Measurements from ENCODE around the gene PHF2. TPM values are rescaled to one million over a fixed set of nuclear protein-coding genes. Genes with fewer than 3 reads are reported as not detected.
"Not testable (repeated sequence)": the region's sequence is repeated elsewhere in the genome, so short reads cannot be mapped to it uniquely, and the experiment has no call there.

Gene PHF2
- total RNA-seq, 2 donors from 2014 or later = 22.7 to 23.4 TPM

- no peak overlapping the region for H3K27ac ChIP-seq
- no peaks in the 10 kb centered on the region for H3K9me3 ChIP-seq
- H3K36me3 ChIP-seq = no peaks in the 10 kb centered on the region
- no peaks in the 10 kb centered on the region for H3K4me1 ChIP-seq
- no peak overlapping the region for H3K4me3 ChIP-seq
- TF ChIP-seq, protein P1, sequence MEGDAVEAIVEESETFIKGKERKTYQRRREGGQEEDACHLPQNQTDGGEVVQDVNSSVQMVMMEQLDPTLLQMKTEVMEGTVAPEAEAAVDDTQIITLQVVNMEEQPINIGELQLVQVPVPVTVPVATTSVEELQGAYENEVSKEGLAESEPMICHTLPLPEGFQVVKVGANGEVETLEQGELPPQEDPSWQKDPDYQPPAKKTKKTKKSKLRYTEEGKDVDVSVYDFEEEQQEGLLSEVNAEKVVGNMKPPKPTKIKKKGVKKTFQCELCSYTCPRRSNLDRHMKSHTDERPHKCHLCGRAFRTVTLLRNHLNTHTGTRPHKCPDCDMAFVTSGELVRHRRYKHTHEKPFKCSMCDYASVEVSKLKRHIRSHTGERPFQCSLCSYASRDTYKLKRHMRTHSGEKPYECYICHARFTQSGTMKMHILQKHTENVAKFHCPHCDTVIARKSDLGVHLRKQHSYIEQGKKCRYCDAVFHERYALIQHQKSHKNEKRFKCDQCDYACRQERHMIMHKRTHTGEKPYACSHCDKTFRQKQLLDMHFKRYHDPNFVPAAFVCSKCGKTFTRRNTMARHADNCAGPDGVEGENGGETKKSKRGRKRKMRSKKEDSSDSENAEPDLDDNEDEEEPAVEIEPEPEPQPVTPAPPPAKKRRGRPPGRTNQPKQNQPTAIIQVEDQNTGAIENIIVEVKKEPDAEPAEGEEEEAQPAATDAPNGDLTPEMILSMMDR (IDR thresholded peaks at IDR 0.05) = no peak
- H3K9ac ChIP-seq (ENCODE audit: low read depth in 2 of 2, low read length in 2 of 2) = no peak overlapping the region
- H3K27me3 ChIP-seq = no peaks in the 10 kb centered on the region
- intact Hi-C loops (cut with DNase I) = no loop called here
- no peak for DNase-seq
These were observed 86.7 kb downstream of the PHF2 start for GRCh38 chr9:93662952-93663572.

GRCh38 chr9:93663877-93664548 is 87.6 kb downstream of the PHF2 start:
- Histone ChIP-seq H3K27me3 (no peaks in the 10 kb centered on the region), H3K36me3 (no peaks in the 10 kb centered on the region), H3K4me1 (no peaks in the 10 kb centered on the region), H3K9me3 (no peaks in the 10 kb centered on the region), H3K9ac (ENCODE audit: low read depth in 2 of 2, low read length in 2 of 2) (no peak overlapping the region), H3K27ac (no peak overlapping the region), H3K4me3 (no peak overlapping the region)
- TF ChIP-seq, protein P1 (IDR thresholded peaks at IDR 0.05) = no peak
- intact Hi-C loops (cut with DNase I) = no loop called here
- DNase-seq = no peak

DNA sequence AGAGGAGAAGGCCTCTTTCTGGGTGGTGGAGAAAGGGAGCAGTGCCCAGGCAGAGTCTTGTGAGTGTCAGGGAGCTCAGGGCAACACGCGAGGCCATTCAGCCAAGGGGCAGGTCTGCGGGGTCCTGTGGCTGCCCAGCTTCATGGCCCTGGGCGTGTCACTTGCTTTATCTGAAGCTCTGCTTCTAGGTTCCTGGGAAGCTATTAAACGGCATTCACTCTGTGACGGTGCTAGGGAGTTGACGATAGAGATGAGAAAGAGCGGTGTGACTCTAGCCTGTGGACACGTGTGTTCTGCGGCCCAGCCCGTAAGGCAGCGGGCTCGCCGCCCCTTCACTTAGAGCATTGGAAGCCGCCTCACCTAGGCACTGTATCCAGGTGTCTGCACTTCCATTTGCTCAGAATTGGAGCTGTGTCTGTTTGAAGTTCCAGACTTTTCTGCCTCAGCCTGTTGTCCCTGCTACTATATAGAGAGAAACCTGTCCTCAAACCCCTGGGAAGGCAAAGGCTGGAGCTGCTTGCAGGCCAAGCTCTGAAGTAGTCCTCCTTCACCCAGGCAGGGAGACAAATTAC is 88.3 kb downstream of the PHF2 start:
- H3K4me1 ChIP-seq = no peaks in the 10 kb centered on the region
- intact Hi-C loops (cut with DNase I) = no loop called here
- TF ChIP-seq, protein P1 (IDR thresholded peaks at IDR 0.05) = no peak
- H3K36me3 ChIP-seq = no peaks in the 10 kb centered on the region
- no peak overlapping the region for H3K9ac ChIP-seq (ENCODE audit: low read depth in 2 of 2, low read length in 2 of 2)
- no peaks in the 10 kb centered on the region for H3K27me3 ChIP-seq
- no peak overlapping the region for H3K27ac ChIP-seq
- H3K4me3 ChIP-seq = no peak overlapping the region
- no peaks in the 10 kb centered on the region for H3K9me3 ChIP-seq
- no peak for DNase-seq

DNA sequence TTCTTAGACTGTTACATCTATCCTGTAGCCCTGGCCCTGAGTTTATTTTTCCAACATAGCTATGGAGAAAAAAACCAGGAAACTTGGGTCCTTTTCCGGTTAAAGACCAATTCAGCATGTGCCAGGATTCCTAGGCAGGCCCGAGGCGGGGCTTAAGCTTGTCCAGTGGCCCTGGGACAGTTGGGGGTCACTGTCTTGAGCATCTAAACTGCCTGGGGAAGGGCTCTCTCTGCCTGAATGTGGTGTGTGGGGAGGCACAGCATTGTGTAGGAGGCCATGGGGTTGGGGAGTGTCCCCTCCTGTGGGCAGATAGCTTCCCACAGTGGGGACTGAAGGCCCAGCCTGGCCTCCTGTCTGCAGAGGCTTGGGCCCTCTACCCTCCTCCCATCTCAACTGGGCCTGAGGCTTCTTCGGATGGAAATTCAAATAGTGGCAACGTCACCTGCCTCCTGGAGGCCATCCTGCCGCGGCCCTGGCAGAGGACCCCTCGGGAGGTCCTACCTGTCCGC is 88.8 kb downstream of the PHF2 start:
- no peak for DNase-seq

DNA sequence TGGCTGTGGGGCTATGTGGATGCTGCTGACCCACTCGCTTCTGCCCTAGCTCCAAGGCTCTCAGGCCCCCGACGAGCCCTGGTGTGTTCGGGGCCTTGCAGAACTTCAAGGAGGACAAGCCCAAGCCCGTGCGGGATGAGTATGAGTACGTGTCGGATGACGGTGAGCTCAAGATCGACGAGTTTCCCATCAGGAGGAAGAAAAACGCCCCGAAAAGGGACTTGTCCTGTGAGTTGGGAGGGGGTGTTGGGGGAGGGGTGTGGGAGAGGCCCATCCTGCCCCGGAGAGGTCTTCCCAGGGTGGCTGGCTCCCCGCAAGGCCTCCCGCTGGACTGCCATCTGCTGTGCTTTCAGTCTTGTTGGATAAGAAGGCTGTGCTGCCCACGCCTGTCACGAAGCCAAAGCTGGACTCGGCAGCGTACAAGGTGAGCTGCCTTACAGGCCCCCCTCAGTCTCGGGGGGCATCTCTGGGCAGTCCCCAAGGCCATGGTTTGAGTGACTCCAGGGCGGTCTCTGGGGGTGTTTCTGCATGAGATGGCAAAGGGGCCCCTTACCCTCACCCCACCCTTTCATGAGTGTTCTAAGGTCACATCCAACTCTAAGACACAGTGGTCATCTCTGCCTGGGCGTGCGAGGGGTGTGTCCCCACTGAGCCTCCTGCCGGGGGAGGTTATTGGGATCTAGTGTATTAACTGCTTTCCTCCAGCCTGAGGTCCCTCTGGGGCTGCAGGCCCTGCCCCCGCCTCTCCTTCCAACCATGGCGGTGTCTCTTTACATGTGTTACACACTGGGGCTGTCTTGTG is 89.5 kb downstream of the PHF2 start:
- Histone ChIP-seq H3K36me3 (no peaks in the 10 kb centered on the region), H3K4me1 (no peaks in the 10 kb centered on the region), H3K9ac (ENCODE audit: low read depth in 2 of 2, low read length in 2 of 2) (no peak overlapping the region), H3K27me3 (no peaks in the 10 kb centered on the region), H3K27ac (no peak overlapping the region), H3K9me3 (no peaks in the 10 kb centered on the region), H3K4me3 (no peak overlapping the region)
- TF ChIP-seq, protein P1 (IDR thresholded peaks at IDR 0.05) = no peak
- DNase-seq = no peak
- intact Hi-C loops (cut with DNase I) = no loop called here

More for the DNA sequence above, 88.8 kb downstream of the PHF2 start:
- Histone ChIP-seq H3K36me3 (no peaks in the 10 kb centered on the region), H3K27ac (no peak overlapping the region), H3K9me3 (no peaks in the 10 kb centered on the region), H3K27me3 (no peaks in the 10 kb centered on the region), H3K9ac (ENCODE audit: low read depth in 2 of 2, low read length in 2 of 2) (no peak overlapping the region), H3K4me1 (no peaks in the 10 kb centered on the region), H3K4me3 (no peak overlapping the region)
- TF ChIP-seq, protein P1 (IDR thresholded peaks at IDR 0.05) = no peak
- intact Hi-C loops (cut with DNase I) = no loop called here

DNA sequence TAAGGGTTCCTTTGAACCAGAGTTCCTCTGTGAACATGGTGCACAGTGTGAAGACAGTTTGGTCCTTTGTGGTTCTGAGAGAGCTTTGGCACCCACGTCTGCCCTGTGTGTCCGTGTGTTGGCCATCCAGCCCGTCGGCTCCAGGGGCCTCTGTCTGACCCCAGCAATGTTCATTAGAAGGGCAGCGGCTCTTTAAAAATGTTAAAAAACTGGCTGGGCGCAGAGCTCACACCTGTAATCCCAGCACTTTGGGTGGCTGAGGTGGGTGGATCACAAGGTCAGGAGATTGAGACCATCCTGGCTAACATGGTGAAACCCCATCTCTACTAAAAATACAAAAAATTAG is 90.0 kb downstream of the PHF2 start:
- H3K27ac ChIP-seq; intact Hi-C loops (cut with DNase I); H3K36me3 ChIP-seq; H3K9ac ChIP-seq (ENCODE audit: low read depth in 2 of 2, low read length in 2 of 2); H3K9me3 ChIP-seq; DNase-seq; H3K4me1 ChIP-seq; H3K4me3 ChIP-seq; H3K27me3 ChIP-seq: not testable (repeated sequence)

Data from colonic mucosa (tissue), 4 donors.